ENCODE results near the gene RELL2. TPM values are rescaled to one million over a fixed set of nuclear protein-coding genes. Genes with fewer than 3 reads are reported as not detected.

Gene RELL2
- total RNA-seq, 6 donors from 2014 or later: 2.6 to 9.4 (median 6.5) TPM

- Histone ChIP-seq H3K27ac (peak overlapping the region; percentile 47 to 94 (median 61)), H3K4me1 (peaks cover 22 to 45% (median 39%) of the 10 kb centered on the region in 4 donors), H3K9me3 (no peaks in the 10 kb centered on the region), H3K4me3 (peak overlapping the region in 3 of 4 donors; percentile 29 to 78 (median 60)), H3K36me3 (peaks cover 0 to 16% (median 0%) of the 10 kb centered on the region in 4 donors), H3K27me3 (no peaks in the 10 kb centered on the region)
- DNase-seq (no peak), ATAC-seq (ENCODE audit: low FRiP score in 2 of 2) (no peak)
- TF ChIP-seq POLR2A (IDR thresholded peaks at IDR 0.05) (no peak), CTCF (IDR thresholded peaks at IDR 0.05) (no peak), EP300 (IDR thresholded peaks at IDR 0.05) (no peak), POLR2AphosphoS5 (IDR thresholded peaks at IDR 0.05) (no peak)
- 47 to 81% methylated on average over 3 to 8 of the region's 16 CpGs for WGBS, 2 donors
Observed at GRCh38 chr5:141680178-141680577, 43.4 kb downstream of the RELL2 start.

DNA sequence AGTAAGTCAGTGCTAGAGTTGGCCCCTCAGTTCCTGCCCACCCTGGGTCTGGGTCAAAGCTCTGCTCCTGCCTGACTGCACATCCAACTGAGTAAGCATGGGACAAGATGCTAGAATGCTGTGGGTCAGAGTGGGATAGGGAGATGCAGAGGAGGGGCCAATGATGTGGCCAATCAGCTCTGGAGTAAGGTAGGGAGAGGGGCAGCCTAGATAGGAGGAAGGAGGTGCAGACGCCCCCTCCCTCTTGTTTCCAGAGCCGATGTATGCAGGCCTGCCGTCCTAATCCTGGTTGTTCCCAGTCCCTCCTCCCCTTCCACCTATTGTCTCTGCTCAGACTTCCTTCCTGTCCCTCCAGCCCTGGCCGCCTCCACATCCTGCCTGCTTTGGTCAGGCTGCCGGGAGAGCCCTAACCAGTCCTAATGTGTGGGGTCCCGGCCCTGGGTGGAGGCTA, 44.0 kb downstream of the RELL2 start:
- Histone ChIP-seq H3K27ac (peak overlapping the region; percentile 77 to 94 (median 89)), H3K4me3 (peak overlapping the region; percentile 11 to 78 (median 59)), H3K4me1 (peaks cover 22 to 49% (median 42%) of the 10 kb centered on the region in 4 donors), H3K9me3 (no peaks in the 10 kb centered on the region), H3K36me3 (peaks cover 0 to 16% (median 0%) of the 10 kb centered on the region in 4 donors), H3K27me3 (no peaks in the 10 kb centered on the region)
- WGBS, 2 donors: 32 to 42% methylated on average over 4 to 6 of the region's 6 CpGs
- TF ChIP-seq POLR2AphosphoS5 (IDR thresholded peaks at IDR 0.05) (peak; percentile 77 to 79), POLR2A (IDR thresholded peaks at IDR 0.05) (peak in 1 of 4 donors; percentile 18), EP300 (IDR thresholded peaks at IDR 0.05) (peak in 2 of 4 donors; percentile 38 to 56), CTCF (IDR thresholded peaks at IDR 0.05) (no peak)
- ATAC-seq (ENCODE audit: low FRiP score in 2 of 2) (peak; percentile 5 to 61), DNase-seq (peak in 1 of 2 donors; percentile 48)

DNA sequence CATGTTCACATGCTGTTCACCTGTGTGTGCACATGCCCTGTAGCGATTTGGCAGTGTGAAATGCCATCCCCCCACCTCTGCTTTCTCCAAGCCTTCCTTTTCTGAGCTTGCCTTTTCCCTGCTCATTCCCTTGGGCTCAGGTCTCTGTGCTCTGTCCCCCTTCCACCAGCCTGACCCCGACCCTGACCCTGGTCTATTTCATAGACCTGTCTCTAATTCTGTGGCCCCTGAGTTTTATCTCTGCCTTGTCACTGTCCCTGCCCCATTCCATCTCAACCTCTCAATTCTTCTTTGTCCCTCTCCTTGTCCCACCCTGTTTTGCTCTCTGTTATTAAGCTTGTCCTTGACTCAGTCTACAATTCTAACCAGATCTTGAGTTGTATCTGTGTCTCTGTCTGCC, 44.5 kb downstream of the RELL2 start:
- H3K4me3 ChIP-seq: peak overlapping the region; percentile 51 to 78 (median 59)
- no peak for TF ChIP-seq POLR2AphosphoS5 (IDR thresholded peaks at IDR 0.05)
- TF ChIP-seq EP300 (IDR thresholded peaks at IDR 0.05): no peak
- TF ChIP-seq CTCF (IDR thresholded peaks at IDR 0.05): peak in 1 of 6 experiments; percentile 1
- TF ChIP-seq POLR2A (IDR thresholded peaks at IDR 0.05): no peak
- no peak for DNase-seq
- no peaks in the 10 kb centered on the region for H3K9me3 ChIP-seq
- peaks cover 22 to 50% (median 42%) of the 10 kb centered on the region in 4 donors for H3K4me1 ChIP-seq
- no peak for ATAC-seq (ENCODE audit: low FRiP score in 2 of 2)
- 52 to 55% methylated on average over 2 of the region's 2 CpGs for WGBS, 2 donors
- peak overlapping the region; percentile 77 to 94 (median 89) for H3K27ac ChIP-seq
- H3K36me3 ChIP-seq: peaks cover 0 to 16% (median 0%) of the 10 kb centered on the region in 4 donors
- H3K27me3 ChIP-seq: no peaks in the 10 kb centered on the region

DNA sequence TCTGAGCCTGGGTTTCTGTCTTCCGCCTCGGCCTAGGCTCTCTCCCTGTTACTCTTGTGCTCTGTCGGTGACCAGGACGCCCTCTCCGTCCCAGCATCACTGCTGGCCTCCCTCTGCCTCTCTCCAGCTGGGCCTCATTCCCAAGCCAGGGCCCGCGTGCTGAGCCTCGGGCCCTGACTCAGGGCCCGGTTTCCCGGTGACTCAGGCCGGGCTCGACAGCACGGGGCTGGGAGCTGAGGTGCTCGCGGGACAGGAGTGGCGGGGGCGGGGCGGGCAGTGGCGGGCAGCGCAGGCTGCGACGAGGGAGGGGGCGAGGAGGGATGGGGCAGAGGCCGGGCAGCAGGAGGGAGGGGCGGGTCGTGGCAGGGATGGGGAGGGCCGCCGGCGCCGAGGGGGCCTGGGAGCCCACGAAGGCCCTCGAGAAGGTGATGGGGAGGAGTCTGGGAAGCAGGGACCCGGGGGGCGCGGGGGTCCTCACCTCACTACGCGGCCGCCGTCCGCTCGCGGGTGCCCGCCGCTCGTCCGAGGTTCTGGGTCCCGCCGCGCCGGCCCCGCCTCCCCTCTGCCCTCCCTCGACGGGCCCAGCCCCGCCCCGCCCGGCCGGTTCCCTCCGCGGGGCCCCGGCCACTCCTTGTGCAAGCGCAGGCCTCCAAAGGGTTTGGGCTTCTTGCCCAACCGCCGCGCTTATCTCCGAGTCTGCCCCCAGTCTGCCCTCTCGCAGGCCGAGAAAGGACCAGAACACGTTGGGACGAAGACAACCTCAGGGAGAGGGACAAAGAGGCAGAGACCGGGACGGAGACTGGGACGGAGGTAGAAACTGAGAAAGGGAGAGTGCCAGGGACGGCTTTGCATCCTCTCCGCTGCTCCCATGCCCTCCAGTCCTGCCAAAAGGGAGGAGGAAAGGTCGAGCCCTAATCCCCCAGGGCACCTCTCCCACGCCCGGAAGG, 45.2 kb downstream of the RELL2 start, which contains the start of gene ARAP3:
TSS of gene ARAP3 (minus strand) at position 536 of the 947 bp plus-strand sequence. CDS start 1,744 bp downstream, outside the sequence.
- 4 to 9% methylated on average over 23 to 69 of the region's 77 CpGs for WGBS, 2 donors
- H3K9me3 ChIP-seq: no peaks in the 10 kb centered on the region

More for the DNA sequence above, 45.2 kb downstream of the RELL2 start, which contains the start of gene ARAP3:
- Histone ChIP-seq H3K36me3 (peaks cover 0 to 16% (median 0%) of the 10 kb centered on the region in 4 donors), H3K27me3 (no peaks in the 10 kb centered on the region), H3K4me1 (peaks cover 22 to 50% (median 43%) of the 10 kb centered on the region in 4 donors), H3K4me3 (peak within 1 kb of the TSS; percentile 51 to 78 (median 59)), H3K27ac (peak within 1 kb of the TSS; percentile 77 to 94 (median 89))
- no peak for TF ChIP-seq CTCF (IDR thresholded peaks at IDR 0.05)
- TF ChIP-seq POLR2AphosphoS5 (IDR thresholded peaks at IDR 0.05): peak in 1 of 2 donors; percentile 54
- peak in 1 of 4 donors; percentile 25 for TF ChIP-seq POLR2A (IDR thresholded peaks at IDR 0.05)
- ATAC-seq (ENCODE audit: low FRiP score in 2 of 2) (peak; percentile 90 to 95), DNase-seq (peak; percentile 95 to 96)
